HG03135 (cell line): ENCODE measurements around the gene OCEL1.

Source experiments
- ATAC-seq: cut with Tn5 transposase; IDR thresholded peaks from one replicate; pipeline ENCODE4 v1.9.1; 2021; ENCODE audit warnings: mild to moderate bottlenecking, moderate library complexity; ENCODE audit not compliant: unreplicated experiment

OCEL1 gene

GRCh38 chr19:17209126-17210036, 16.6 kb upstream of the OCEL1 start:
- no peak for ATAC-seq

GRCh38 chr19:17210296-17210695, 15.7 kb upstream of the OCEL1 start:
- no peak for ATAC-seq

- no peak for ATAC-seq
Measured at GRCh38 chr19:17211547-17212446, 14.2 kb upstream of the OCEL1 start.

- no peak for ATAC-seq
Measured at GRCh38 chr19:17213334-17213733, 12.7 kb upstream of the OCEL1 start.

- ATAC-seq, result no peak
Measured at GRCh38 chr19:17214508-17215126, 11.4 kb upstream of the OCEL1 start.

- peak; percentile 82 for ATAC-seq
Measured at GRCh38 chr19:17215127-17215971, 10.7 kb upstream of the OCEL1 start, which contains the start of gene USE1. TSS of gene USE1 (plus strand) at chr19:17215357. CDS start at chr19:17215406, 49 bp downstream.

GRCh38 chr19:17216058-17216670, 9.9 kb upstream of the OCEL1 start:
- no peak for ATAC-seq

GRCh38 chr19:17219286-17219685, 6.7 kb upstream of the OCEL1 start:
- no peak for ATAC-seq

- ATAC-seq, result no peak
Measured at GRCh38 chr19:17220207-17220758, 5.7 kb upstream of the OCEL1 start.

GRCh38 chr19:17225053-17225452, 973 bp upstream of the OCEL1 start:
- ATAC-seq, result no peak

- ATAC-seq, result no peak
Measured at GRCh38 chr19:17227798-17228367, 1.9 kb downstream of the OCEL1 start.

- ATAC-seq, result no peak
Measured at GRCh38 chr19:17229890-17230289, 3.9 kb downstream of the OCEL1 start.

- ATAC-seq, result no peak
Measured at GRCh38 chr19:17232258-17232657, 6.2 kb downstream of the OCEL1 start.

GRCh38 chr19:17234911-17235299, 8.9 kb downstream of the OCEL1 start:
- no peak for ATAC-seq

- ATAC-seq, result peak; percentile 52
Measured at GRCh38 chr19:17235300-17235970, 9.4 kb downstream of the OCEL1 start.

- ATAC-seq, result no peak
Measured at GRCh38 chr19:17235971-17236777, 10.1 kb downstream of the OCEL1 start.

GRCh38 chr19:17236811-17237543, 11.0 kb downstream of the OCEL1 start:
- no peak for ATAC-seq
